HCT116 (cell line): ENCODE results near the gene HEPACAM.

Source experiments
- ATF3 ChIP-seq: IDR thresholded peaks from 2 replicates; pipeline ENCODE4 v1.6.1; 2012
- CTCF ChIP-seq, 3 experiments: fragments of 200-600 bp in 1 of 3; sonication (generic) in 1 of 3; IDR thresholded peaks in 2 of 3; conservative IDR thresholded peaks in 1 of 3; 2 replicates each; pipeline ENCODE4 v1.5.1; 2012 to 2017; ENCODE audit warnings: low read depth in 2 of 3, low read length in 2 of 3, antibody characterized with exemption in 1 of 3, borderline replicate concordance in 1 of 3, control low read depth in 1 of 3, mild to moderate bottlenecking in 1 of 3, mixed read lengths in 1 of 3, mixed run types in 1 of 3, moderate library complexity in 1 of 3; ENCODE audit not compliant: insufficient read depth in 1 of 3
- EGR1 ChIP-seq: IDR thresholded peaks from 2 replicates; pipeline ENCODE4 v1.6.1; 2012; ENCODE audit warnings: low read depth
- EZH2phosphoT487 ChIP-seq: fragments of 200-600 bp; IDR thresholded peaks from 2 replicates; pipeline ENCODE4 v1.6.1; 2018; ENCODE audit warnings: antibody characterized with exemption, borderline replicate concordance
- MAX ChIP-seq: IDR thresholded peaks from 2 replicates; pipeline ENCODE4 v1.6.1; 2012
- POLR2A ChIP-seq: IDR thresholded peaks from 2 replicates; pipeline ENCODE4 v1.7.0; 2011; ENCODE audit warnings: borderline replicate concordance; ENCODE audit not compliant: insufficient read depth, insufficient read length; ENCODE audit errors: extremely low read depth
- RAD21 ChIP-seq: IDR thresholded peaks from 2 replicates; pipeline ENCODE4 v1.6.1; 2012; ENCODE audit warnings: low read depth, mild to moderate bottlenecking
- SP1 ChIP-seq: IDR thresholded peaks from 2 replicates; pipeline ENCODE4 v1.6.1; 2012; ENCODE audit warnings: low read depth

- TF ChIP-seq POLR2A (no peak), CTCF (IDR thresholded peaks at IDR 0.05 in 2 of 3, conservative IDR thresholded peaks at IDR 0.05 in 1 of 3; ENCODE audit: borderline replicate concordance in 1 of 3, insufficient read depth in 1 of 3, low read depth in 2 of 3, low read length in 2 of 3) (no peak), EZH2phosphoT487 (no peak), RAD21 (no peak), MAX (no peak), SP1 (no peak), EGR1 (no peak), ATF3 (no peak)
Observed at GRCh38 chr11:124923296-124923695, 12.6 kb downstream of the HEPACAM start.
